Neuronal stem cell (in vitro differentiated cells): ENCODE results near the gene PPP2R5C.

Experiments used
- DNase-seq: peaks from one replicate; pipeline ENCODE4 v3.0.0-alpha.2; 2013; ENCODE audit warnings: low spot score
- H2AFZ ChIP-seq: one replicate; pipeline ENCODE4 v1.6.1; 2013; ENCODE audit warnings: mild to moderate bottlenecking, low read length, inconsistent platforms
- H2AK5ac ChIP-seq: 2 replicates; pipeline ENCODE4 v1.6.1; 2013; ENCODE audit warnings: low read depth, mild to moderate bottlenecking, inconsistent platforms, low read length, moderate library complexity, mixed read lengths
- H2BK120ac ChIP-seq: 2 replicates; pipeline ENCODE4 v1.6.1; 2013; ENCODE audit warnings: low read depth, mild to moderate bottlenecking, inconsistent platforms, low read length, moderate library complexity, mixed read lengths
- H2BK12ac ChIP-seq: one replicate; pipeline ENCODE4 v1.6.1; 2013; ENCODE audit warnings: low read length, inconsistent platforms
- H2BK15ac ChIP-seq: 2 replicates; pipeline ENCODE4 v1.6.1; 2013; ENCODE audit warnings: mild to moderate bottlenecking, low read length, inconsistent platforms, mixed read lengths
- H2BK5ac ChIP-seq: one replicate; pipeline ENCODE4 v1.6.1; 2013; ENCODE audit warnings: inconsistent platforms, mild to moderate bottlenecking, low read length, moderate library complexity
- H3K14ac ChIP-seq: one replicate; pipeline ENCODE4 v1.6.1; 2013; ENCODE audit warnings: low read length, inconsistent platforms
- H3K18ac ChIP-seq: 2 replicates; pipeline ENCODE4 v1.6.1; 2013; ENCODE audit warnings: low read length, inconsistent platforms
- H3K23ac ChIP-seq: 2 replicates; pipeline ENCODE4 v1.6.1; 2013; ENCODE audit warnings: low read depth, mild to moderate bottlenecking, mixed read lengths, low read length, inconsistent platforms; ENCODE audit not compliant: poor library complexity
- H3K27ac ChIP-seq: replicated peaks from 3 replicates; pipeline ENCODE4 v1.5.1; 2013; ENCODE audit warnings: low read length, inconsistent platforms
- H3K27me3 ChIP-seq, 3 experiments: 2 replicates each; pipeline ENCODE4 v1.6.1; 2013; ENCODE audit warnings: low read length in 3 of 3, mild to moderate bottlenecking in 2 of 3, inconsistent platforms in 1 of 3, low read depth in 1 of 3, mixed read lengths in 1 of 3, moderate library complexity in 1 of 3; ENCODE audit not compliant: control insufficient read depth in 3 of 3, insufficient read depth in 3 of 3
- H3K36me3 ChIP-seq, 2 donors: replicated peaks in 1 of 2; 2 replicates each; pipeline ENCODE4 v1.6.1; 2013; ENCODE audit warnings: low read length in 2 of 2; ENCODE audit not compliant: control insufficient read depth in 2 of 2, insufficient read depth in 2 of 2
- H3K4ac ChIP-seq: 2 replicates; pipeline ENCODE4 v1.6.1; 2013; ENCODE audit warnings: inconsistent platforms, mild to moderate bottlenecking, low read length, moderate library complexity
- H3K4me1 ChIP-seq, 2 donors: 1 replicate in 1 of 2; 2 replicates in 1 of 2; pipeline ENCODE4 v1.6.1; 2013; ENCODE audit warnings: low read length in 2 of 2, low read depth in 1 of 2; ENCODE audit not compliant: control insufficient read depth in 2 of 2, insufficient read depth in 1 of 2
- H3K4me2 ChIP-seq: one replicate; pipeline ENCODE4 v1.6.1; 2013; ENCODE audit warnings: mild to moderate bottlenecking, low read length, inconsistent platforms; ENCODE audit not compliant: insufficient read depth, poor library complexity, severe bottlenecking
- H3K4me3 ChIP-seq, 2 donors: 2 replicates each; pipeline ENCODE4 v1.5.1; 2013; ENCODE audit warnings: low read length in 2 of 2, mild to moderate bottlenecking in 2 of 2, inconsistent platforms in 1 of 2, moderate library complexity in 1 of 2
- H3K79me1 ChIP-seq: one replicate; pipeline ENCODE4 v1.6.1; 2013; ENCODE audit warnings: low read depth, mild to moderate bottlenecking, inconsistent platforms, low read length, moderate library complexity
- H3K9ac ChIP-seq: one replicate; pipeline ENCODE4 v1.6.1; 2013; ENCODE audit warnings: mild to moderate bottlenecking, low read depth, low read length, inconsistent platforms; ENCODE audit not compliant: poor library complexity
- H3K9me3 ChIP-seq, 2 donors: replicated peaks in 1 of 2; 2 replicates each; pipeline versions ENCODE3 to v1.6.1; 2013; ENCODE audit warnings: low read length in 2 of 2, mild to moderate bottlenecking in 2 of 2, inconsistent platforms in 1 of 2, low read depth in 1 of 2, mixed read lengths in 1 of 2, moderate library complexity in 1 of 2; ENCODE audit not compliant: control insufficient read depth in 2 of 2, insufficient read depth in 1 of 2
- H4K8ac ChIP-seq: one replicate; pipeline ENCODE4 v1.6.1; 2013; ENCODE audit warnings: low read depth, mild to moderate bottlenecking, inconsistent platforms, low read length, moderate library complexity
- H4K91ac ChIP-seq: one replicate; pipeline ENCODE4 v1.6.1; 2013; ENCODE audit warnings: low read length, low read depth, mild to moderate bottlenecking, inconsistent platforms; ENCODE audit not compliant: poor library complexity
- WGBS, 2 donors: extraction: QIAGEN DNeasy Blood & Tissue Kit; methylation state at CpG; one replicate each; pipeline ENCODE4 v1.1.7; 2013; ENCODE audit warnings: missing lambda C conversion rate in 2 of 2, mixed read lengths in 1 of 2; ENCODE audit not compliant: insufficient read length in 2 of 2, insufficient replicate concordance in 1 of 2; ENCODE audit errors: extremely low coverage in 2 of 2; 5-methylcytosine and 5-hydroxymethylcytosine counted together

PPP2R5C gene

DNA sequence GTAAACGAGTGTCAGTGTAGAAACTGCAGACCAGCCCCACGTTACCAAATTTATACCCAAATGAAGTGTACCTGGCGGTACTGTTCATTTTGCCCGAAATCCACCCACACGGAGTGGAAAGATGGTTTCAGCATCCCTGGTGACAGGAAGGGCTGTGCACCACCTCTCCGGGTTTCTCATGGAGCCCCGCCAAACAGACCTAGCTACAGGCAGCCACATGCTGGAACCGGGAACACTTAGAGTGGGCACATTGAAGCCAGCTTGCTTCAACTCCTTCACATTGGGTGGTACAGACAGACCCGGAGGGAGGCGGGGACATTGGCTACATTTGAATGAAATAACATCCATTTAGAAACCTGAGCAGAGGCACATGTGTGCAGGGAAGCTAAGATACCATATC, 84.4 kb downstream of the PPP2R5C start:
- Histone ChIP-seq H3K14ac (no peak overlapping the region), H3K23ac (no peak overlapping the region), H3K4me1 (peaks cover 0 to 2% of the 10 kb centered on the region in 2 donors), H3K36me3 (peaks cover 5 to 18% of the 10 kb centered on the region in 2 donors), H4K8ac (no peak overlapping the region), H3K4me2 (no peak overlapping the region), H2BK12ac (no peak overlapping the region), H3K4me3 (no peak overlapping the region), H2BK120ac (no peak overlapping the region), H3K27ac (no peak overlapping the region), H3K9me3 (no peaks in the 10 kb centered on the region), H2BK15ac (no peak overlapping the region), H3K27me3 (no peaks in the 10 kb centered on the region), H3K79me1 (peaks cover 14% of the 10 kb centered on the region), H2BK5ac (no peak overlapping the region), H3K18ac (no peak overlapping the region), H2AK5ac (no peak overlapping the region), H3K4ac (no peak overlapping the region), H4K91ac (no peak overlapping the region), H2AFZ (no peak overlapping the region), H3K9ac (no peak overlapping the region)
- DNase-seq: no peak
- WGBS, 2 donors: no CpG with 5 or more reads among the region's 10 CpGs

DNA sequence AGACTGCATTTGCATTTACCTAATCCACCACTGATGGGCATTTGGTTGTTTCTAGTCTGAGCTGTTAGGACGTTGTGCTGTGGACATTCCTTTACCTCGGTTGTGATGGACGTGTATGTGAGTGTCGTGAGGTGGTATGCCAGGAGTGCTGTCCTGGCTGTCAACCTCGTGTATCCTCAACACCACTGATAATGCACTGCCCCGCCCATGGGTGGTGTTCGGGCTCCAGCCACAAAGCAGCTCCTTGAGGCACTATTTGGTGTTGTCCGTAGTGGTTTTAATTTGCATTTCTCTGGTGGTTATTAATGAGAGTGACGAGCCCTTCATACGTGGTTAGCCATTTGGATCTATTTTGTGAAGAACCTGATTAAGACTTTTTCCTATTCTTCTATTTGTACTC, 87.6 kb downstream of the PPP2R5C start:
- Histone ChIP-seq H3K4me2 (no peak overlapping the region), H2BK12ac (no peak overlapping the region), H3K27ac (no peak overlapping the region), H3K14ac (no peak overlapping the region), H3K4me1 (peaks cover 0 to 4% of the 10 kb centered on the region in 2 donors), H3K36me3 (peaks cover 2 to 15% of the 10 kb centered on the region in 2 donors), H3K79me1 (peaks cover 17% of the 10 kb centered on the region), H2BK120ac (no peak overlapping the region), H3K4ac (no peak overlapping the region), H4K91ac (no peak overlapping the region), H2AK5ac (no peak overlapping the region), H3K18ac (no peak overlapping the region), H3K9me3 (no peaks in the 10 kb centered on the region), H2AFZ (no peak overlapping the region), H3K23ac (no peak overlapping the region), H4K8ac (no peak overlapping the region), H2BK15ac (no peak overlapping the region), H3K4me3 (no peak overlapping the region), H3K9ac (peak overlapping the region; percentile 7), H2BK5ac (no peak overlapping the region), H3K27me3 (no peaks in the 10 kb centered on the region)
- no peak for DNase-seq
- WGBS, 2 donors: no CpG with 5 or more reads among the region's 10 CpGs

DNA sequence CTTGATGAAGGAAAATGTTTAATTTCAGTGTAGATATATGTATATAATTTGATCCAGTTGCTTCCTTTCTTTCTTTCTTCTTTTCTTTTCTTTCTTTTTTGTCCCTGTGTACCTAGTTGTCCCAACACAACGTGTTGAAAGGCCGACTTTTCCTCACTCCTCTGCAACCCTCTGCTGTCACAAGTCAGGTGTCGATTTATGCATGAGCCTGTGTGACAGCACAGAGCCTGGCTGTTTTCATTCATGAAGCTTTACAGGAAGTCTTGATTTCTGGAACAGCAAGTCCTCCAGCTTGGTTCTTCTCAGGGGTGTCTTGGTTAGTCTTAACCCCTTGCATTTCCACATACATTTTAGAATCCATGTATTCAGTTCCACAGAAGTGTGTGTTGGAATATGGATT, 88.1 kb downstream of the PPP2R5C start:
- Histone ChIP-seq H3K36me3 (peaks cover 0 to 10% of the 10 kb centered on the region in 2 donors), H4K8ac (no peak overlapping the region), H3K79me1 (peaks cover 19% of the 10 kb centered on the region), H3K4me3 (no peak overlapping the region), H3K23ac (no peak overlapping the region), H3K14ac (no peak overlapping the region), H3K18ac (no peak overlapping the region), H4K91ac (no peak overlapping the region), H3K4me2 (no peak overlapping the region), H2AK5ac (no peak overlapping the region), H3K27ac (no peak overlapping the region), H2BK5ac (no peak overlapping the region), H3K9ac (no peak overlapping the region), H2BK12ac (no peak overlapping the region), H3K4ac (no peak overlapping the region), H3K9me3 (no peaks in the 10 kb centered on the region), H2BK120ac (no peak overlapping the region), H3K27me3 (no peaks in the 10 kb centered on the region), H3K4me1 (peaks cover 0 to 4% of the 10 kb centered on the region in 2 donors), H2AFZ (no peak overlapping the region), H2BK15ac (no peak overlapping the region)
- no CpG with 5 or more reads among the region's 3 CpGs for WGBS, 2 donors
- DNase-seq: no peak

DNA sequence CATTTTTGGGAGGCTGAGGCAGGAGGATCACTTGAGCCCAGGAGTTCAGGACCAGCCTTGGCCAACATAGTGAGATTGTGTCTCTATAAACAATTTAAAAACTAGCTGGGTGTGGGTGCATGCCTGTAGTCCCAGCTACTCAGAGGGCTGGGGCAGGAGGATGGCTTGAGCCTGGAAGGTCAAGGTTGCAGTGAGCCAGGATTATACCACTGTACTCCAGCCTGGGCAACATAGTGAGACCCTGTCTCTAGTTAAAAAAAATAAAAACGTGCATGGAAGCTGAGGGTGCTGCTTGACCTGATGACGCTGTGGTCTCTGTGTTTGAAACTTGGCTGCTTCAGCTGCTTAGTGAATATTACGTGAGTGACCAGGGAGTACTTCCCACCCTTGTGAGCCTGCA, 89.7 kb downstream of the PPP2R5C start:
- H3K79me1 ChIP-seq: peaks cover 14% of the 10 kb centered on the region
- H3K9ac ChIP-seq: no peak overlapping the region
- H3K23ac ChIP-seq: no peak overlapping the region
- H2BK120ac ChIP-seq: no peak overlapping the region
- H4K8ac ChIP-seq: no peak overlapping the region
- no peak overlapping the region for H3K4me2 ChIP-seq
- H3K14ac ChIP-seq: no peak overlapping the region
- no peak overlapping the region for H3K4ac ChIP-seq
- no peak overlapping the region for H3K4me3 ChIP-seq
- no peak overlapping the region for H4K91ac ChIP-seq
- no peak for DNase-seq
- no peak overlapping the region for H2AFZ ChIP-seq
- H2BK15ac ChIP-seq: no peak overlapping the region
- H2BK12ac ChIP-seq: no peak overlapping the region
- peaks cover 0 to 10% of the 10 kb centered on the region in 2 donors for H3K36me3 ChIP-seq
- H3K18ac ChIP-seq: no peak overlapping the region
- H3K27ac ChIP-seq: no peak overlapping the region
- no peak overlapping the region for H2AK5ac ChIP-seq
- H2BK5ac ChIP-seq: no peak overlapping the region
- H3K4me1 ChIP-seq: peaks cover 0 to 4% of the 10 kb centered on the region in 2 donors
- no peaks in the 10 kb centered on the region for H3K9me3 ChIP-seq
- WGBS, 2 donors: no CpG with 5 or more reads among the region's 3 CpGs
- no peaks in the 10 kb centered on the region for H3K27me3 ChIP-seq
